Activated CD8-positive, alpha-beta T cell treated with anti-CD3 and anti-CD28 coated beads for 36 hours (primary cell): ENCODE measurements around the gene FAM83D. TPM values are rescaled to one million over a fixed set of nuclear protein-coding genes. Genes with fewer than 3 reads are reported as not detected.

Source experiments
- ATAC-seq: fragments of 200-7000 bp; cut with Tn5 transposase; one replicate; pipeline ENCODE4 v1.10.0; 2021; ENCODE audit warnings: mild to moderate bottlenecking, moderate library complexity
- CTCF ChIA-PET: fragments of 350-600 bp; sonication (Branson Sonifier 250); formaldehyde crosslinking; loops from one replicate; lab custom pipeline; 2021; ENCODE audit warnings: antibody characterized with exemption; lab: Charles Lee
- POLR2A ChIA-PET: fragments of 350-600 bp; sonication (Branson Sonifier 250); formaldehyde crosslinking; loops from one replicate; lab custom pipeline; 2021; ENCODE audit warnings: antibody characterized with exemption; lab: Charles Lee
- DNase-seq: peaks from one replicate; pipeline ENCODE4 v3.0.0-alpha.2; 2020
- H3K27ac Mint-ChIP-seq: one replicate; pipeline ENCODE4 v1.8.0; 2021; ENCODE audit warnings: mild to moderate bottlenecking, mixed read lengths
- H3K27me3 Mint-ChIP-seq: one replicate; pipeline ENCODE4 v1.8.0; 2021; ENCODE audit warnings: mixed read lengths
- H3K36me3 Mint-ChIP-seq: one replicate; pipeline ENCODE4 v1.8.0; 2021; ENCODE audit warnings: low read depth, mixed read lengths
- H3K4me1 Mint-ChIP-seq: one replicate; pipeline ENCODE4 v1.8.0; 2021; ENCODE audit warnings: low read depth, mixed read lengths
- H3K4me3 Mint-ChIP-seq: one replicate; pipeline ENCODE4 v1.8.0; 2021; ENCODE audit warnings: mild to moderate bottlenecking, moderate library complexity, mixed read lengths
- H3K9me3 Mint-ChIP-seq: one replicate; pipeline ENCODE4 v1.8.0; 2021; ENCODE audit warnings: mixed read lengths
- CTCF ChIP-seq: fragments of 200-600 bp; IDR thresholded peaks from one replicate; pipeline ENCODE4 v1.8.0; 2022; ENCODE audit warnings: antibody characterized with exemption, mild to moderate bottlenecking
- intact Hi-C: fragments of 100-400 bp; cut with micrococcal nuclease; formaldehyde crosslinking; loops from one replicate; pipeline ENCODE4 v1.10.0; 2022
- total RNA-seq, 2 experiments: library from RNA; stranded (reverse); gene quantifications; one replicate each; pipeline ENCODE4 v1.2.3, GENCODE V29; 2021

Gene FAM83D
- total RNA-seq, 2 experiments from 2014 or later, result 12.6 to 13.8 TPM

GRCh38 chr20:38941726-38942389 lies 15.6 kb downstream of the FAM83D start:
- DNase-seq, result no peak
- Mint-ChIP-seq H3K4me1 (no peaks in the 10 kb centered on the region), H3K27ac (no peak overlapping the region), H3K36me3 (peaks cover 39% of the 10 kb centered on the region), H3K27me3 (no peaks in the 10 kb centered on the region), H3K9me3 (no peaks in the 10 kb centered on the region), H3K4me3 (no peak overlapping the region)
- ChIA-PET POLR2A (interaction anchor here (0.6 to 0.7 kb wide), 3 partner anchors 10 to 34 kb away, joined by 3 read pairs; no protein-coding TSS in a partner anchor), CTCF (interaction anchor here (1.2 to 1.9 kb wide), 3 partner anchors 19 to 309 kb away, joined by 4 to 5 read pairs (median 5); no protein-coding TSS in a partner anchor)
- intact Hi-C loops, result no loop called here
- TF ChIP-seq CTCF, result no peak
- ATAC-seq, result no peak

- POLR2A ChIA-PET, result interaction anchor here (1.7 kb wide), 1 partner anchor 17 kb away, joined by 5 read pairs; the partner anchor contains the start of gene DHX35
These were observed 18.8 kb downstream of the FAM83D start for GRCh38 chr20:38945012-38945411.

GRCh38 chr20:38946836-38947235 lies 20.6 kb downstream of the FAM83D start:
- ATAC-seq (no peak), DNase-seq (no peak)
- no peaks in the 10 kb centered on the region for H3K27me3 Mint-ChIP-seq
- no peak overlapping the region for H3K27ac Mint-ChIP-seq
- no peaks in the 10 kb centered on the region for H3K4me1 Mint-ChIP-seq
- ChIA-PET POLR2A (no interaction called here), CTCF (no interaction called here)
- no peaks in the 10 kb centered on the region for H3K9me3 Mint-ChIP-seq
- TF ChIP-seq CTCF, result no peak
- intact Hi-C loops, result no loop called here
- peaks cover 56% of the 10 kb centered on the region for H3K36me3 Mint-ChIP-seq
- H3K4me3 Mint-ChIP-seq, result no peak overlapping the region

More at GRCh38 chr20:38945012-38945411, 18.8 kb downstream of the FAM83D start:
- ATAC-seq (no peak), DNase-seq (no peak)
- Mint-ChIP-seq H3K4me3 (no peak overlapping the region), H3K36me3 (peaks cover 49% of the 10 kb centered on the region), H3K27me3 (no peaks in the 10 kb centered on the region), H3K9me3 (no peaks in the 10 kb centered on the region), H3K27ac (no peak overlapping the region), H3K4me1 (no peaks in the 10 kb centered on the region)
- intact Hi-C loops, result no loop called here
- TF ChIP-seq CTCF, result no peak
- CTCF ChIA-PET, result no interaction called here

GRCh38 chr20:38947931-38948362 lies 21.7 kb downstream of the FAM83D start:
- peaks cover 52% of the 10 kb centered on the region for H3K36me3 Mint-ChIP-seq
- no peak overlapping the region for H3K4me3 Mint-ChIP-seq
- TF ChIP-seq CTCF, result no peak
- intact Hi-C loops, result no loop called here
- ChIA-PET POLR2A (no interaction called here), CTCF (interaction anchor here (1.2 kb wide), 1 partner anchor 25 kb away, joined by 3 read pairs; no protein-coding TSS in a partner anchor)
- H3K9me3 Mint-ChIP-seq, result no peaks in the 10 kb centered on the region
- H3K27ac Mint-ChIP-seq, result no peak overlapping the region
- H3K4me1 Mint-ChIP-seq, result no peaks in the 10 kb centered on the region
- ATAC-seq, result no peak
- H3K27me3 Mint-ChIP-seq, result no peaks in the 10 kb centered on the region
- no peak for DNase-seq

- intact Hi-C loops, result no loop called here
These were observed 24.0 kb downstream of the FAM83D start for GRCh38 chr20:38950254-38950653.

More at GRCh38 chr20:38950254-38950653, 24.0 kb downstream of the FAM83D start:
- H3K4me3 Mint-ChIP-seq, result no peak overlapping the region
- ChIA-PET CTCF (interaction anchor here (0.9 to 1.2 kb wide), 2 partner anchors 62 to 99 kb away, joined by 3 read pairs; no protein-coding TSS in a partner anchor), POLR2A (interaction anchor here (1.2 kb wide), 1 partner anchor 11 kb away, joined by 3 read pairs; the partner anchor contains the start of gene DHX35)
- peaks cover 48% of the 10 kb centered on the region for H3K36me3 Mint-ChIP-seq
- TF ChIP-seq CTCF, result no peak
- H3K27me3 Mint-ChIP-seq, result no peaks in the 10 kb centered on the region
- H3K4me1 Mint-ChIP-seq, result no peaks in the 10 kb centered on the region
- H3K9me3 Mint-ChIP-seq, result no peaks in the 10 kb centered on the region
- no peak for ATAC-seq
- DNase-seq, result no peak
- no peak overlapping the region for H3K27ac Mint-ChIP-seq
